Stomach (tissue), 4 donors: ENCODE data around the gene TBCK.

ENCODE experiments used
- CTCF ChIP-seq, 7 experiments: fragments of 450-650 bp in 4 of 7; fragments of 200-600 bp in 3 of 7; sonication (generic) in 3 of 7; IDR thresholded peaks; one replicate each; pipeline ENCODE4 v1.5.1; 2016 to 2019; ENCODE audit warnings: antibody characterized with exemption in 7 of 7, control low read depth in 2 of 7, mild to moderate bottlenecking in 1 of 7
- POLR2A ChIP-seq, 4 donors: fragments of 450-650 bp; IDR thresholded peaks; one replicate each; pipeline ENCODE4 v1.6.1; 2016; ENCODE audit warnings: antibody characterized with exemption in 4 of 4, control low read depth in 2 of 4, mild to moderate bottlenecking in 1 of 4, moderate library complexity in 1 of 4

GRCh38 chr4:106058921-106059320, 257.1 kb downstream of the TBCK start:
- no peak for TF ChIP-seq CTCF (IDR thresholded peaks at IDR 0.05)
- no peak for TF ChIP-seq POLR2A (IDR thresholded peaks at IDR 0.05)
